SW 1271 (cell line): ENCODE measurements around the gene MRPL57.
"Not testable (repeated sequence)": the region's sequence is repeated elsewhere in the genome, so short reads cannot be mapped to it uniquely, and the experiment has no call there.

Experiments used
- DNase-seq, 2 experiments: peaks; one replicate each; lab custom pipeline; 2025; lab: John Stamatoyannopoulos, UW

Gene MRPL57

GRCh38 chr13:21197606-21198225 lies 21.3 kb downstream of the MRPL57 start:
- DNase-seq, result not testable (repeated sequence)

- not testable (repeated sequence) for DNase-seq
These were observed 21.9 kb downstream of the MRPL57 start for GRCh38 chr13:21198391-21198790.

DNA sequence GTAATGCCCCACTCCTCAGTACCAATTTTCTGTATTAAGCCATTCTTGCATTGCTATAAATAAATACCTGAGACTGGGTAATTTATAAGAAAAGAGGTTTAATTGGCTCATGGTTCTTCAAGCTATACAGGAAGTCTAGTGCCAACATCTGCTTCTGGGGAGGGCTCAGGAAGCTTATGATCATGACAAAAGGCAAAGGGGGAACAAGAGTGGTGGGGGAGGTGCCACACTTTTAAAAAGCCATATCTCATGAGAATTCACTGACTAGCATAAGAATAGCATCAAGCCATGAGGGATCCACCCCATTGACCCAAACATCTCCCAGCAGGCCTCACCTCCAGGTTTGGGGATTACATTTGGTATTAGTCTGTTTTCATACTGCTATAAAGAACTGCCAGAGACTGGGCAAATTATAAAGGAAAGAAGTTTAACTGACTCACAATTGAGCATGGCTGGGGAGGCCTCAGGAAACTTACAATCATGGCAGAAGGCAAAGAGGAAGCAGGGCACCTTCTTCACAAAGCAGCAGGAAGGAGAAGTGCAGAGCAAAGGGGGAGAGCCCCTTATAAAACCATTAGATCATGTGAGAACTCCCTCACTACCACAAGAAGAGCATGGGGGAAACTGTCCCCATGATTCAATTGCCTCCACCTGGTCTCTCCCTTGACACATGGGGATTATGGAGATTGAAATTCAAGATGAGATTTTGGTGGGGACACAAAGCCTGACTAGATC lies 25.2 kb downstream of the MRPL57 start:
- not testable (repeated sequence) for DNase-seq

GRCh38 chr13:21202767-21203531 lies 26.5 kb downstream of the MRPL57 start:
- DNase-seq, result no peak

GRCh38 chr13:21208652-21209154 lies 32.2 kb downstream of the MRPL57 start:
- no peak for DNase-seq

GRCh38 chr13:21212138-21212775 lies 35.8 kb downstream of the MRPL57 start:
- no peak for DNase-seq

GRCh38 chr13:21215419-21215818 lies 39.0 kb downstream of the MRPL57 start:
- DNase-seq, result not testable (repeated sequence)

- no peak for DNase-seq
These were observed 39.9 kb downstream of the MRPL57 start for GRCh38 chr13:21216332-21216731.

GRCh38 chr13:21218351-21219035 lies 42.0 kb downstream of the MRPL57 start:
- no peak for DNase-seq

- no peak for DNase-seq
These were observed 42.6 kb downstream of the MRPL57 start for GRCh38 chr13:21219036-21219381.

GRCh38 chr13:21219716-21220115 lies 43.3 kb downstream of the MRPL57 start:
- DNase-seq, result not testable (repeated sequence)

DNA sequence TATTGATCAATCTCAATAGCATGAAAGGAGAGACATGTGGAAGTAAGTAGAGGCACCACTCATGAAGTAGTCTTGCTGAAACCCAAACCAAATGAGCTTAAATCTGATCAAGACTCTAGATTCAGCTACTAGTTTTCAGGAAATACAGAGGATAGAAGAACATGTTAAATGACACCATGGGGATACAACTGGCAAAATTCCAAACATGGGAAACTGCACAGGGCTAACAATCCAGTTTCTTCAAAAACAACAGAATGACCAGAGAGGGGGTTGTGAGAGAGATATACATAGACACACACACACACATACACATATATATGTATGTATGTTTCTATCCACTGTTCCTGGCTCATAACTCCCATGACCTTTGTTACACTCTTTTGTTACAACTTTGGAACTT lies 44.8 kb downstream of the MRPL57 start:
- no peak for DNase-seq

GRCh38 chr13:21225082-21225481 lies 48.6 kb downstream of the MRPL57 start:
- no peak for DNase-seq

GRCh38 chr13:21225841-21226581 lies 49.6 kb downstream of the MRPL57 start:
- DNase-seq, result no peak

DNA sequence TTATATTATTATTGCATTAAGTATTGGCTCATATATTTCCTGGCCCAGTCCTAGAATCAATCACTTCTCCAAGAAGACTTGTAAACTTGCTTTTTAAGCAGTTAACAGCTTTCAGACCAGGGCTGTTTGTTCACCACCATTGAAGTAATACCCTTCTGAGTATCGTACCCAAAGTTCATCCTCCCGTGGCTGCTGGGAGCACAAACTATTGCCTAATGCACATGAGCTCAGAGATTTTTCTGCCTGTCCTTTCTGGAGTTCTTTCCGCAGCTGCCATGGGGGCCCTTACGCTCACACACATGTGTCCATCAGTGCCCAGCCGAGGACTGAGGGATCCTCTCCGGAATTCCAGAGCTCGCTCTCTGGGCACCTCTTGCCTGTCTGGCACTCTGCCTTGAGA lies 51.5 kb downstream of the MRPL57 start:
- no peak for DNase-seq
